Medulla oblongata (tissue), 1 donor: ENCODE data around the gene ATF7IP.
"Not testable (repeated sequence)": the region's sequence is repeated elsewhere in the genome, so short reads cannot be mapped to it uniquely, and the experiment has no call there.

Source experiments
- DNase-seq: peaks from one replicate; pipeline ENCODE4 v3.0.0-alpha.2; 2015; ENCODE audit errors: extremely low spot score

Gene ATF7IP, protein sequence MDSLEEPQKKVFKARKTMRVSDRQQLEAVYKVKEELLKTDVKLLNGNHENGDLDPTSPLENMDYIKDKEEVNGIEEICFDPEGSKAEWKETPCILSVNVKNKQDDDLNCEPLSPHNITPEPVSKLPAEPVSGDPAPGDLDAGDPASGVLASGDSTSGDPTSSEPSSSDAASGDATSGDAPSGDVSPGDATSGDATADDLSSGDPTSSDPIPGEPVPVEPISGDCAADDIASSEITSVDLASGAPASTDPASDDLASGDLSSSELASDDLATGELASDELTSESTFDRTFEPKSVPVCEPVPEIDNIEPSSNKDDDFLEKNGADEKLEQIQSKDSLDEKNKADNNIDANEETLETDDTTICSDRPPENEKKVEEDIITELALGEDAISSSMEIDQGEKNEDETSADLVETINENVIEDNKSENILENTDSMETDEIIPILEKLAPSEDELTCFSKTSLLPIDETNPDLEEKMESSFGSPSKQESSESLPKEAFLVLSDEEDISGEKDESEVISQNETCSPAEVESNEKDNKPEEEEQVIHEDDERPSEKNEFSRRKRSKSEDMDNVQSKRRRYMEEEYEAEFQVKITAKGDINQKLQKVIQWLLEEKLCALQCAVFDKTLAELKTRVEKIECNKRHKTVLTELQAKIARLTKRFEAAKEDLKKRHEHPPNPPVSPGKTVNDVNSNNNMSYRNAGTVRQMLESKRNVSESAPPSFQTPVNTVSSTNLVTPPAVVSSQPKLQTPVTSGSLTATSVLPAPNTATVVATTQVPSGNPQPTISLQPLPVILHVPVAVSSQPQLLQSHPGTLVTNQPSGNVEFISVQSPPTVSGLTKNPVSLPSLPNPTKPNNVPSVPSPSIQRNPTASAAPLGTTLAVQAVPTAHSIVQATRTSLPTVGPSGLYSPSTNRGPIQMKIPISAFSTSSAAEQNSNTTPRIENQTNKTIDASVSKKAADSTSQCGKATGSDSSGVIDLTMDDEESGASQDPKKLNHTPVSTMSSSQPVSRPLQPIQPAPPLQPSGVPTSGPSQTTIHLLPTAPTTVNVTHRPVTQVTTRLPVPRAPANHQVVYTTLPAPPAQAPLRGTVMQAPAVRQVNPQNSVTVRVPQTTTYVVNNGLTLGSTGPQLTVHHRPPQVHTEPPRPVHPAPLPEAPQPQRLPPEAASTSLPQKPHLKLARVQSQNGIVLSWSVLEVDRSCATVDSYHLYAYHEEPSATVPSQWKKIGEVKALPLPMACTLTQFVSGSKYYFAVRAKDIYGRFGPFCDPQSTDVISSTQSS

DNA sequence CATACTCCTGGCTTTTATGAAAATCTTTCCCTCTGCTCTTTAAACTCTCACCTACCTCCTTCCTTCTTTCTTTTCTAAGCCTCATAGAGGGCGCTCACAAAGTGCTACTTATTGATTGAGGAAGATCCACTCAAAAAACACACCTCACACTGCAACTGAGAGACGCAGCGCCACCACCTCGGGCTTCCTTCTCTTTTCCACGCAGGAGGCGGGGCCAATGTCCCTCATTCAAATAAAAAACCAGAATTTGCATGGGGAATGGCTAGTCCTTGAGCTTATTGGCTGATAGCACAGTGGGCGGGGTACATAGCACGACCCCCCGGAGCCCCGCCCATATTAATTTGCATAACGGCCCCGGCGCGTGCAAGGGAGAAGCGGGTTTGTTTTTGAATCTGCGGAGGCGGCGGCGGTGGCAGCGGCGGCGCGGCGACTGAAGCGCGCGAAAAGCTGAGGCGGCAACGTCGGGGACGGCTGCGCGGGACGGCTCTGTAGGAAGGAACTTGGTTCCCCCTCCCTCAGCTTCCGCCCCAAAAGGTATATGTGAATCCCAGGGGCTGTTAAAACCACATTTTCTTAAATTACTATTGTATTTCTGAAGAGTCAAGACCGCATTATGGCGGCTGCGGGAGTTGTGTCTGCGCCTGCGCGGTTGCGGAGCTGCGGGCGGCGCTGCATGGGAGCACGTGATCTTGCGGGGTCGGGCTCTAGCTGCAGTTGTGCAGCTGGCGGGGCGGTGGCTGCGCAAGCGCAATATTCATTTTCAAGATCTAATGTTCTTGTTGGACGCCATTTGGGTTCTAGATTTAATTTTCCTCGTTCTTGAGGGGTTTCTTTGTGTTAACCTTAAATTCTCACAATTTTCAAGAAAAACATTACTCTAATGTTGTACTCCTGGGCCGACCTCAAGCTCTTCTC is at the start of gene ATF7IP:
Gene ATF7IP, plus strand, starts transcription at position 389 of the 915 bp plus-strand sequence. CDS start 58,234 bp downstream, outside the sequence.
- peak; percentile 98 for DNase-seq

DNA sequence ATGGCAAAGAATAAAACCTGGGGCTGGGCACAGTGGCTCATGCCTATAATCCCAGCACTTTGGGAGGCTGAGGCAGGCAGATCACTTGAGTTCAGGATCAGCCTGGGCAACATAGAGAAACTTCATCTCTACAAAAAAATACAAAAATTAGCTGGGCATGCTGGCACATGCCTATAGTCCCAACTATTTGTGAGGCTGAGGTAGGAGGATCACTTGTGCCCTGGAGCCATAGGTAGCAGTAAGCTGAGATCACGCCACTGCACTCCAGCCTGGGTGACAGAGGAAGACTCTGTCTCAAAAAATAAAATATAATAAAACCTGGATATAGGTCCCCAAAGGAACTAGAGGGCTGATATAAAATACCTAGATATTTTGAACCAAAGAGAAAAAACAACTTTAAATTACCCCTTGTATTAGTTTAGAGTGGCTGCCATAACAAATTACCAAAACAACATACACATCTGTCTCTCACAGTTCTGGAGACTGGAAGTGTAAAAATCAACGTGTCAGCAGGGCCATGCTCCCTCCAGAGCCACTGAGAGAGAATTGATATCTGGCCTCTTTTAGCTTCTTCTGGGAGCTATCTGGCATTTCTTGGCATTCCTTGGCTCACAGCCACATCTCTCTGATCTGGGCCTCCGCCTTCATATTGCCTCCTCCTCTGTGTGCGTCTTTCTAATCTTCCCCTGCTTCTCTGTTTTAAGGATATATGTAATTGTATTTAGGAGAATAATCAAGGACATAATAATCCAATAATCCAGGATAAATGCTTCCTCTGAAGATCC is 47.9 kb upstream of the ATF7IP start:
- no peak for DNase-seq

DNA sequence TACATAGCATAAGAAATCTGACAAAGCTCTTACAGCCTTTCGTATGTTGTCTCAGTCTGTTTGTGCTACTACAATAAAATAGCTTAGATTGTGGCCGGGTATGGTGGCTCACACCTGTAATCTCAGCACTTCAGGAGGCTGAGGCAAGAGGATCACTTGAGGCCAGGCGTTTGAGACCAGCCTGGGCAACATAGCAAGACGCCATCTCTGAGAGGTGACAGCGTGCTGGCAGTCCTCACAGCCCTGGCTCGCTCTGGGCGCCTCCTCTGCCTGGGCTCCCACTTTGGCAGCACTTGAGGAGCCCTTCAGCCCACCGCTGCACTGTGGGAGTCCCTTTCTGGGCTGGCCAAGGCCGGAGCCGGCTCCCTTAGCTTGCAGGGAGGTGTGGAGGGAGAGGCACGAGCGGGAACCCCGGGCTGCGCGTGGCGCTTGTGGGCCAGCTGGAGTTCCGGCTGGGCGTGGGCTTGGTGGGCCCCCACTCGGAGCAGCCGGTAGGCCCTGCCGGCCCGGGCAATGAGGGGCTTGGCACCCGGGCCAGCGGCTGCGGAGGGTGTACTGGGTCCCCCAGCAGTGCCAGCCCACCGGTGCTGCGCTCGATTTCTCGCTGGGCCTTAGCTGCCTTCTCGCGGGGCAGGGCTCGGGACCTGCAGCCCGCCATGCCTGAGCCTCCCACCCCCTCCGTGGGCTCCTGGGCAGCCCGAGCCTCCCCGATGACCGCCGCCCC is 45.6 kb upstream of the ATF7IP start:
- DNase-seq: not testable (repeated sequence)

DNA sequence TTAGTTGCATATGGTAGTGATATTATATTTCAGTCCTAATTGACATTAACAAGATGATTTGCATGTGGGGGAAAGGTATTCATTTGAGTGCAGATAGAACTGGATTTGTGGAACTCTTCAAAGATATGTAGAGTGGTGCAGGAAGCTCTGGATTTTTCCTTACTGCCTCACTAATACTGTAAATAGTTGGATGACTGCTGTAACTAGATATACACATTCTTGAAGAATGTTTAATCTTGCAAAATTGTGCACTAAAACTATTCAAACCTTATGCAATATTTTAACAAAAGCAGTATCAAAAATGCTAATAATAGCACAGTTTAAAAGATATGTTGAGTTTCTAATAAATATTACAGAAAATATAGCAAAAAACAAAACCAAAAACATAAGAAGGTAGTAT is 43.1 kb upstream of the ATF7IP start:
- DNase-seq: no peak

DNA sequence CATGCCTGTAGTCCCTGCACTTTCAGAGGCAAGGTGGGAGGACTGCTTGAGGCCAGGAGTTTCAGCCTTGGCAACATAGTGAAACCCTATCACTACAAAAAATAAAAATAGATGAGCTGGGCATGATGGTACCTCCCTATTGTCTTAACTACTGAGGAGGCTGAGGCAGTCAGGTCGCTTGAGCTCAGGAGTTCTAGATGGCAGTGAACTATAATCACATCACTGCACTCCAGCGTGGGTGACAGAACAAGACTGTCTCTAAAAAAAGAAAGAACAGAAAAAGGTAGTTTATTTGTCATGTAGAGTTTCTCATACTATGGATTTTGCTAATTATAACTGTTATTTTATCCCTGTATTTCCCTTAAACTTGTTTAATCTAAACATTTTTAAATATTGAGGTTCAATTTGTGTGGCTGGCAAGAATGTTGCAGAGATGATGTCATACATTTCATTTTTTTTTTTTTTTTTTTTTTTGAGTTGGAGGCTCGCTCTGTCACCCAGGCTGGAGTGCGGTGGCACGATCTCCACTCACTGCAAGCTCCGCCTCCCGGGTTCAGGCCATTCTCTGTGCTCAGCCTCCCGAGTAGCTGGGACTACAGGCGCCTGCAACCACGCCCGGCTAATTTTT is 39.7 kb upstream of the ATF7IP start:
- DNase-seq: no peak

DNA sequence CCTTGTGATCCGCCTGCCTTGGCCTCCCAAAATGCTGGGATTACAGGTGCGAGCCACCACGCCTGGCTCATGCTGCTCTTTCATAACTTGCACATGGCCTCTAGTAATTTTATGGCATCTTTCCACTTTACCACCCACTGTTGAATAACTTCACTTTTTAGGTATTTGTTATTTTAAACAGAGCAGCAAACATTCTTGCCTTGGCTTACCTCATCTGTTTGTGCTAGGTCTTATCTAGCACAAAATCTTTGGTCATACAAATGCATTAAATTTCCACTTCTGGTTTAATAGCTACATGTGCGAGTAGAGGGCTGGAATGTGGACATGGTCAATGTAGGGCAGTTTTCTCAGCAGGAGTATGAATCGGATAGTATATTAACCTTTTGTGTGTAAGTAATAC is 38.8 kb upstream of the ATF7IP start:
- no peak for DNase-seq

DNA sequence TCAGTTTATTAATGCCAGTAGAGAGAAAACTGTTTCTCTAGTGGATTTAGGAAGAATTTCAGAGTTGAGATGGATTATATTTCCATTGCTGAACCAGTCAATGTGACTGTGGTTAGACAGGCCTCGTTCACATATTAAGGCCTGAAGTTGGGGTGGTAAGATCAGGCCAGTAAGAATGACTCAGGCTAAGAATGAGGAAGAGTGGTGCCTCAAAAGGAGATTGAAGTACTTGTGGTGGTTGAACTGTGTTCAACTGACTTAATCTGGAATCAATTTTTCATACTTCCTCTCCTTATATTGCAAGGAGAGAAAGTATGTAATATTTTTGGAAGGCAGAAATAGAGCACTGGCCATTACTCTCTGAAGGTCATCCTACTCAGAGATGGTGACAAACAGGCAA is 37.8 kb upstream of the ATF7IP start:
- DNase-seq: no peak

DNA sequence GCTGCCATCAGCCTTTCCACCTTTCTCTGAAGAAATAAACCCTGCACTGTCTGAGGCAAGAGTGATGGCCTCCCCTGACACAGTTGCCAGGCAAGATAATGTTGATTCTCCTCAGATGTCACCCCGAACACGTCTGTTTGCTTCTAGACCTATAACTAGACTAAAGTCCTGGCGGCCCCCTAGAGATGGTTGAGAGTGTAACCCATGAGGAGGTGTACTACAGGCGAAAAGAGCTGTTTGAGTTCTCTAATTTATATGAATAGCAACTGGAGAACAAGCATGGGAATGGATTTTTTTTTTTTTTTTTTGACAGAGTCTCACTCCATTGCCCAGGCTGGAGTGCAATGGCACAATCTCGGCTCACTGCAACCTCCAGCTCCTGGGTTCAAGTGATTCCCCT is 33.0 kb upstream of the ATF7IP start:
- DNase-seq: no peak

DNA sequence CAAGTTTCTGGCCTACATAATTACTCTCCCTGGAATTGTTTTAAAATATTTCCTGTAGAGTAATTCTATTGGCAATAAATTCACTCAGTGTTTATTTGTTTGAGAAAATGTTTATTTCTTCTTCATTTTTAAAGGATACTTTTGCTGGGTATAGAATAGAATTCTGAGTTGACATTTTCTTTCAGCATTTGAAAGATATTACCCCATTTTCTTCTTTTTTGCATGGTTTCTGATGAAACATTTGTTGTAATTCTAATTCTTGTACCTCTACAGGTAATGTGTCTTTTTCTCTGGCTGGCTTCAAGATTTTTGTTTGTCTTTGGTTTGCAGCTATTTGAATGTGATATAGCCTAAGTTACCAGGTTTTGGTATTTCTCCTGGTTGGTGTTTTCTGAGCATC is 25.1 kb upstream of the ATF7IP start:
- no peak for DNase-seq

DNA sequence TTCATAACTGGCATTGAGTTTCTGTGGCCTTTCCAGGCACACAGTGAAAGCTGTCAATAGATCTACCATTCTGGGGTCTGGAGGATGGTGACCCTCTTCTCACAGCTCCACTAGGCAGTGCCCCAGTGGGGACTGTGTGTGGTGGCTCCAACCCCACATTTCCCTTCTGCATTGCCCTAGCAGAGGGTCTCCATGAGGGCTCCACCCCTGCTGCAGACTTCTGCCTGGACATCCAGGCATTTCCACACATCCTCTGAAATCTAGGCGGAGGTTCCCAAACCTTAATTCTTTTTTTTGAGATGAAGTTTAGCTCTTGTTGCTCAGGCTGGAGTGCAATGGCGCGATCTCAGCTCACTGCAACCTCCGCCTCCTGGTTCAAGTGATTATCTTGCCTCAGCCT is 14.0 kb upstream of the ATF7IP start:
- not testable (repeated sequence) for DNase-seq

DNA sequence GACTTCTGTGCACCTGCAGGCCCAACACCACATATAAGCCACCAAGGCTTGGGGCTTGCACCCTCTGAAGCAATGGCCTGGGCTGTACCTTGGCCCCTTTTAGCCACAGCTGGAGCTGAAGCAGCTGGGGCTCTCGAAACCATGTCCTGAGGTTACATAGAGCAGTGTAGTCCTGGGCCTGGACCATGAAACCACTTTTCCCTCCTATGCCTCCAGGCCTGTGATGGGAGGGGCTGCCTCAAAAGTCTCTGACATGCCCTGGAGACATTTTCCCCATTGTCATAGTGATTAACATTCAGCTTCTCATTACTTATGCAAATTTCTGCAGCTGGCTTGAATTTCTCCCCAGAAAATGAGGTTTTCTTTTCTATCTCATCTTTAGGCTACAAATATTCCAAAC is 13.4 kb upstream of the ATF7IP start:
- not testable (repeated sequence) for DNase-seq

DNA sequence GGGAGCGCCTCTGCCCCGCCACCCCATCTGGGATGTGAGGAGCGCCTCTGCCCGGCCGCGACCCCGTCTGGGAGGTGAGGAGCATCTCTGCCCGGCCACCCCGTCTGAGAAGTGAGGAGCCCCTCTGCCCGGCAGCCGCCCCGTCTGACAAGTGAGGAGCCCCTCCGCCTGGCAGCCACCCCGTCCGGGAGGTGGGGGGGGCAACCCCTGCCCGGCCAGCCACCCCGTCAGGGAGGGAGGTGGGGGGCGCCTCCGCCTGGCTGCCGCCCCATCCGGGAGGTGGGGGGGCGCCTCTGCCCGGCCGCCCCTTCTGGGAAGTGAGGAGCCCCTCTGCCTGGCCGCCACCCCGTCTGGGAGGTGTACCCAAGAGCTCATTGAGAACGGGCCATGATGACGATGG is 10.8 kb upstream of the ATF7IP start:
- not testable (repeated sequence) for DNase-seq

DNA sequence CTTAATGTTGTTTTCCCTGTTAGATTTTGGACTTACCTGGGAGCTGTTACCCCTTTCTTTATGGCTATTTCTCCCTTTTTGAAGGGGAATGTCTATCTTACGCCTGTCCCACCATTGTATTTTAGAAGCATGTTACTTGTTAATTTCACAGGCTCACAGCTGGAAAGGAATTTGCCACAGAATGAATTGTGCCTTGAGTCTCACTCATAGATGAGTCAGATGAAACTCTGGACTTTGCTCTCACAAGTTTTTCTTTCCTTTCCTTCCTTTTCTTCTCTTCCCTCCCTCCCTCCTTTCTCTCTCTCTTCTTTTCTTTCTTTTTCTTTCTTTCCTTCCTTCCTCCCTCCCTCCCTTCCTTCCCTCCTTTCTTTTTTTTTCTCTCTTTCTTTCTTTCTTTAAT is 9.3 kb upstream of the ATF7IP start:
- DNase-seq: no peak

DNA sequence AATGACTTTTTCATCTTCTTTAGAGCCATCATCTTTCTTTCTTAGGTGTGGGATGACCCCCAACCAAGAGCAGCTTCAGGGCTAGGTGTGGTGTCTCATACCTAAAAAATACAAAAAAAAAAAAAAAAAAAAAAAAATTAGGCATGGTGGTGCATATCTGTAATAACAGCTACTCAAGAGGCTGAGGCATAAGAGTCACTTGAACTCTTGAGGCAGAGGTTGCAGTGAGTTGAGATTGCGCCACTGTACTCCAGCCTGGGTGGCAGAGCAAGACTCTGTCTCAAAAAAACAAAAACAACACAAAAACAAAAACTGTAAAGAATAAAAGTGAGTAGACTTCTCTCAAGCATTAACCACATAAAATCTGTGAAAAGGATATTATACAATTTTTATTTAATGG is 8.0 kb upstream of the ATF7IP start:
- DNase-seq: no peak

DNA sequence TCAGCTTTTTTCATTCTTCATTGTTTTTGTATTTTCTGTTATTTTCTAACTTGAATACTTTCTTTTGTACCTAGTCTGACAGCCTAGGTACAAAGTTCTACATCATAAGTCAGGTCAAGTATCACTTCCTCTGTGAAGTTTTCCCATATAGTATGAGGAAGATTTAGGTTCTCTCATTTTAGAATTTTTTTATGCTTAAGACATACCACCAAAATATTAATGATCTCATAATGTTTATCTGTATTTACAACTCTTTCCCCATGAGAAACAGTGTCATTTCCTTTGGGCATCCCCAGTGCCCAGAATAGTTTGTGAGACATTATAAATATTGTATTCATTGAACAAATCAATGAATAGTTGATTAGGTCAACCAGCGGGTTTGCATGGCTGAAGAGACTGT is 3.1 kb upstream of the ATF7IP start:
- no peak for DNase-seq

DNA sequence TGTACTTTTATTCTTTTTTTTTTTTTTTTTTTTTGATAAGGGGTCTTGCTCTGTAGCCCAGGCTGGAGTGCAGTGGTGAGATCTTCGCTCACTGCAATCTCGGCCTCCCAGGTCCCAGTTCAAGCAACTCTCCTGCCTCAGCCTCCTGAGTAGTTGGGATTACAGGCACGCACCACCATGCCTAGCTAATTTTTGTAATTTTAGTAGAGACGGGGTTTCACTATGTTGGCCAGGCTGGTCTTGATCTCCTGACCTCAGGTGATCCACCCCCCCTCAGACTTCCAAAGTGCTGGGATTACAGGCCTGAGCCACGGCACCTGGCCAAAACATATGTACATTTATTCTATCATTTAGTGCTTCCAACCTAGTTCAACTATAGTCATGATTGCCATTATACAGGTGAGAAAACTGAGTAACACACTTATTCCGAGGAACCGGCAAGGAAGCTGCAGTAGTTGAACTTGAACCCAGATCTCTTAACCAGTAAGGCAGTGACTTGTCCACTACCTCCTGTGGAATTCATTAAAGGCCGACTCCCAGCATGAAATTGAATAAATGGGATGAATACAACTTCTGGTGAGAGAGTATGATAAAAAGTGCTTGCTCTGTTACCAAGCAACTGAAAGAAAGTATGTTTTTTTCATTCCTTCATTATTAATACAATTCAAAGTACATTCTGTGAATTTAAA is 755 bp upstream of the ATF7IP start:
- no peak for DNase-seq

DNA sequence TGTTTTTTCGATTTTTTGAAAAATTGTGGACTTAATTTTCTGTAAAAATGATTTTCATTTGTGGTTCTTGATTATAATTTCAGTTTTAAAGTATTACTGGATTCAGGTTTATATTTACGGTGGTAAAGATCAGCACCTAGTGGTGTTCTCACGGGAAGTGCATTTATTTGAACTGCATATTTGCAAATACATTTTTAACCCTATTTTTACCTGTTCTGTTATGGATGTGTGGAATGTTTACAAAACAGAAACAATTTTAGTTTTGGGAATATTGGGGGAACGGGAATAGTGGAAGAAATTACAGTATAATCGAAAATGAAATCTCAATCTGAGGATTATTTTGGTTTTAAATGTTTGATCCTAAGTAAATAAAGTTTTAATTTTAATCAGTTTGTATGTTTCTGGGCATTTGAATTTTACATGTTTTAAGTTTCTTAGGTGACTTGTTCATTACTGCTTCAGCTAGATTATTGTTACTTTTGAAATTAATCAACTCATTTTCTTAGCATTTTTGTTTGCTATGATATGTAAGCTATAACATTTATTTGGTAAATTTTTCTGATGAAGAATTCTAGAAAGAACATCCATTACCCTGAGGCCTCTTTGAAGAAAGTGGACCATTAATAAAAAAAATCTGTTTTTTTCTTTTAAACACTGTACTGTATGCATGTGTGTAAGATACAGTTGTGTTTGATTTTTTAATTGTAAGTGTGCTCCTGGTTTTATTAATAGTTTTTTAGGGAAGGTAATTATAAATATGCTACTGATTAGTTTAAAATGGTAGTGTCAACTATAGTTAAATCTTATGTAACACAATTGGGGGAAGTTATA is 942 bp downstream of the ATF7IP start:
- peak; percentile 56 for DNase-seq
